IMR-90 (cell line): ENCODE measurements around the gene OR12D3. TPM values are rescaled to one million over a fixed set of nuclear protein-coding genes. Genes with fewer than 3 reads are reported as not detected.

Source experiments
- ATAC-seq: fragments of 200-7000 bp; cut with Tn5 transposase; 2 replicates; pipeline ENCODE4 v1.9.1; 2020; ENCODE audit warnings: low read depth, mild to moderate bottlenecking, moderate library complexity
- BruUV-seq: library from RNA; stranded (reverse); fragments of 400-500 nt; replicated peaks from 2 replicates; lab custom pipeline; 2021; lab: Mats Ljungman, UMichigan
- CTCF ChIA-PET: fragments of 300-600 bp; formaldehyde crosslinking; extraction: SDS; loops from one replicate; lab custom pipeline; 2021; ENCODE audit warnings: antibody characterized with exemption; lab: Yijun Ruan, JAX
- POLR2A ChIA-PET: fragments of 300-600 bp; sonication (Branson Sonifier 250); formaldehyde crosslinking; loops from one replicate; lab custom pipeline; 2022; ENCODE audit warnings: antibody characterized with exemption; ENCODE audit not compliant: unreplicated experiment; lab: Charles Lee
- DNase-seq: peaks from one replicate; pipeline ENCODE4 v3.0.0; 2013
- H2AFZ ChIP-seq: replicated peaks from 2 replicates; pipeline ENCODE3; 2013; ENCODE audit warnings: low read length, mild to moderate bottlenecking; ENCODE audit not compliant: poor library complexity
- H2AK5ac ChIP-seq: 2 replicates; pipeline ENCODE4 v1.6.1; 2013; ENCODE audit warnings: low read depth, low read length, inconsistent platforms
- H2AK9ac ChIP-seq: replicated peaks from 2 replicates; pipeline ENCODE3; 2013; ENCODE audit warnings: mild to moderate bottlenecking, low read depth, low read length, moderate library complexity; ENCODE audit not compliant: poor library complexity
- H2BK120ac ChIP-seq: 2 replicates; pipeline ENCODE4 v1.6.1; 2013; ENCODE audit warnings: low read depth, low read length, inconsistent platforms
- H2BK15ac ChIP-seq: 3 replicates; pipeline ENCODE4 v1.6.1; 2013; ENCODE audit warnings: low read depth, low read length, inconsistent platforms
- H2BK20ac ChIP-seq: 2 replicates; pipeline ENCODE4 v1.6.1; 2013; ENCODE audit warnings: low read depth, mild to moderate bottlenecking, inconsistent platforms, low read length, moderate library complexity
- H2BK5ac ChIP-seq: 2 replicates; pipeline ENCODE4 v1.6.1; 2013; ENCODE audit warnings: mild to moderate bottlenecking, low read depth, low read length, inconsistent platforms; ENCODE audit not compliant: poor library complexity, severe bottlenecking
- H3K14ac ChIP-seq: replicated peaks from 2 replicates; pipeline ENCODE4 v1.6.1; 2013; ENCODE audit warnings: low read depth, low read length, inconsistent platforms
- H3K18ac ChIP-seq: 2 replicates; pipeline ENCODE4 v1.6.1; 2013; ENCODE audit warnings: low read depth, low read length, control low read depth
- H3K23ac ChIP-seq: 2 replicates; pipeline ENCODE4 v1.6.1; 2013; ENCODE audit warnings: low read depth, low read length, inconsistent platforms
- H3K27ac ChIP-seq: 2 replicates; pipeline ENCODE4 v1.5.1; 2013; ENCODE audit warnings: mild to moderate bottlenecking, control low read depth, low read length; ENCODE audit not compliant: insufficient read depth
- H3K27me3 ChIP-seq: 2 replicates; pipeline ENCODE4 v1.6.1; 2013; ENCODE audit warnings: low read length; ENCODE audit not compliant: control insufficient read depth, insufficient read depth
- H3K36me3 ChIP-seq: 2 replicates; pipeline ENCODE4 v1.6.1; 2013; ENCODE audit warnings: low read length, mixed read lengths; ENCODE audit not compliant: control insufficient read depth, insufficient read depth
- H3K4ac ChIP-seq: 2 replicates; pipeline ENCODE4 v1.6.1; 2013; ENCODE audit warnings: low read depth, low read length, inconsistent platforms
- H3K4me1 ChIP-seq: 2 replicates; pipeline ENCODE4 v1.6.1; 2013; ENCODE audit warnings: low read length, mixed read lengths; ENCODE audit not compliant: control insufficient read depth, insufficient read depth
- H3K4me2 ChIP-seq: 2 replicates; pipeline ENCODE4 v1.6.1; 2013; ENCODE audit warnings: low read depth, mild to moderate bottlenecking, control low read depth, low read length, moderate library complexity
- H3K4me3 ChIP-seq: 2 replicates; pipeline ENCODE4 v1.5.1; 2013; ENCODE audit warnings: low read depth, mild to moderate bottlenecking, control low read depth, low read length, moderate library complexity; ENCODE audit not compliant: insufficient read depth
- H3K56ac ChIP-seq: 2 replicates; pipeline ENCODE4 v1.6.1; 2013; ENCODE audit warnings: low read length, inconsistent platforms; ENCODE audit not compliant: insufficient read depth; ENCODE audit errors: extremely low read depth
- H3K79me1 ChIP-seq, 2 experiments: 2 replicates each; pipeline ENCODE4 v1.6.1; 2013; ENCODE audit warnings: low read length in 2 of 2, inconsistent platforms in 1 of 2, low read depth in 1 of 2
- H3K9ac ChIP-seq: 2 replicates; pipeline ENCODE4 v1.6.1; 2013; ENCODE audit warnings: low read depth, low read length, control low read depth
- H3K9me1 ChIP-seq: 2 replicates; pipeline ENCODE4 v1.6.1; 2013; ENCODE audit warnings: low read length, inconsistent platforms; ENCODE audit not compliant: insufficient read depth
- H3K9me3 ChIP-seq: 2 replicates; pipeline ENCODE4 v1.6.1; 2013; ENCODE audit warnings: low read length; ENCODE audit not compliant: control insufficient read depth, insufficient read depth
- H4K20me1 ChIP-seq: 2 replicates; pipeline ENCODE4 v1.6.1; 2013; ENCODE audit warnings: low read length, inconsistent platforms; ENCODE audit not compliant: insufficient read depth
- H4K5ac ChIP-seq: 2 replicates; pipeline ENCODE4 v1.6.1; 2013; ENCODE audit warnings: mild to moderate bottlenecking, low read depth, low read length, control low read depth
- H4K8ac ChIP-seq, 2 experiments: 2 replicates each; pipeline ENCODE4 v1.6.1; 2013; ENCODE audit warnings: low read depth in 2 of 2, low read length in 2 of 2, control low read depth in 1 of 2, inconsistent platforms in 1 of 2
- H4K91ac ChIP-seq: 2 replicates; pipeline ENCODE4 v1.6.1; 2013; ENCODE audit warnings: low read depth, low read length, inconsistent platforms; ENCODE audit not compliant: insufficient read depth
- ELK1 ChIP-seq: fragments of 150-350 bp; IDR thresholded peaks from 2 replicates; pipeline ENCODE4 v1.6.1; 2016; ENCODE audit warnings: low read depth, mild to moderate bottlenecking, low read length, moderate library complexity, borderline replicate concordance
- FOS ChIP-seq: fragments of 150-350 bp; IDR thresholded peaks from 2 replicates; pipeline ENCODE4 v1.6.1; 2016; ENCODE audit warnings: low read depth, low read length
- MAFK ChIP-seq: IDR thresholded peaks from 2 replicates; pipeline ENCODE4 v1.6.1; 2012; ENCODE audit warnings: low read depth, low read length, improper control_type of control experiment
- MXI1 ChIP-seq: IDR thresholded peaks from 2 replicates; pipeline ENCODE4 v1.6.1; 2012; ENCODE audit warnings: low read depth, mild to moderate bottlenecking, low read length, moderate library complexity, borderline replicate concordance
- POLR2A ChIP-seq: IDR thresholded peaks from 2 replicates; pipeline ENCODE4 v1.6.1; 2012; ENCODE audit warnings: mild to moderate bottlenecking, low read depth, low read length
- RCOR1 ChIP-seq: IDR thresholded peaks from 2 replicates; pipeline ENCODE4 v1.6.1; 2012; ENCODE audit warnings: mild to moderate bottlenecking, low read length, improper control_type of control experiment; ENCODE audit not compliant: insufficient replicate concordance
- RFX5 ChIP-seq: IDR thresholded peaks from 2 replicates; pipeline ENCODE4 v1.8.0; 2012; ENCODE audit warnings: low read depth, mild to moderate bottlenecking, low read length, moderate library complexity
- dilution Hi-C: fragments of 300-500 bp; cut with HindIII; formaldehyde crosslinking; loops from one replicate; pipeline ENCODE4 v1.14.3; 2018; ENCODE audit warnings: low sequenced_read_pairs; ENCODE audit not compliant: unreplicated experiment
- in situ Hi-C: fragments of 300-500 bp; cut with MboI; formaldehyde crosslinking; loops from 3 replicates; pipeline ENCODE4 v1.14.3; 2019; ENCODE audit warnings: low sequenced_read_pairs, inconsistent platforms, mixed read lengths
- intact Hi-C: fragments of 100-400 bp; cut with micrococcal nuclease; formaldehyde crosslinking; loops from 2 replicates; pipeline ENCODE4 v1.10.0; 2022
- polyA plus RNA-seq, 3 experiments: library from polyadenylated mRNA; depleted of rRNA; stranded (reverse); fragments of >200 nt; gene quantifications; 2 replicates each; pipeline ENCODE4 v1.2.3, GENCODE V29; 2012; ENCODE audit warnings: low replicate concordance in 1 of 3
- total RNA-seq: library from RNA; depleted of rRNA; stranded (reverse); fragments of >200 nt; gene quantifications from 2 replicates; pipeline ENCODE4 v1.2.3, GENCODE V29; 2012

OR12D3 gene
- total and polyA plus RNA-seq, 2 of the 4 experiments (the other 2 are of a cell fraction) = not detected

- no peak within 1 kb of the TSS for H3K4me3 ChIP-seq
- ChIA-PET CTCF (no interaction called here), POLR2A (no interaction called here)
- no peak within 1 kb of the TSS for H4K5ac ChIP-seq
- DNase-seq (no peak), ATAC-seq (no peak)
- H3K9me1 ChIP-seq = no peaks in the 10 kb centered on the region
- in situ Hi-C loops (no loop called here), intact Hi-C loops (no loop called here), dilution Hi-C loops (no loop called here)
- no peak within 1 kb of the TSS for H4K8ac ChIP-seq
- H3K27me3 ChIP-seq = no peaks in the 10 kb centered on the region
- no peaks in the 10 kb centered on the region for H3K36me3 ChIP-seq
- H2BK15ac ChIP-seq = no peak within 1 kb of the TSS
- no peak within 1 kb of the TSS for H2AK5ac ChIP-seq
- no peak within 1 kb of the TSS for H3K23ac ChIP-seq
- no TSS peak for BruUV-seq
- H3K9me3 ChIP-seq = peaks cover 14% of the 10 kb centered on the region
- no peak within 1 kb of the TSS for H3K14ac ChIP-seq
- H3K27ac ChIP-seq = no peak within 1 kb of the TSS
- no peak within 1 kb of the TSS for H3K18ac ChIP-seq
- no peak within 1 kb of the TSS for H2BK120ac ChIP-seq
- no peak within 1 kb of the TSS for H3K9ac ChIP-seq
- H3K56ac ChIP-seq = no peak within 1 kb of the TSS
- H3K4me2 ChIP-seq = no peak within 1 kb of the TSS
- H2AFZ ChIP-seq = no peak within 1 kb of the TSS
- no peak within 1 kb of the TSS for H2BK5ac ChIP-seq
- H3K4ac ChIP-seq = no peak within 1 kb of the TSS
- TF ChIP-seq RFX5 (no peak), POLR2A (no peak), ELK1 (no peak), RCOR1 (no peak), MXI1 (no peak), MAFK (no peak), FOS (no peak)
- no peak within 1 kb of the TSS for H4K91ac ChIP-seq
- H4K20me1 ChIP-seq = no peaks in the 10 kb centered on the region
- no peaks in the 10 kb centered on the region for H3K4me1 ChIP-seq
- no peak within 1 kb of the TSS for H2AK9ac ChIP-seq
- no peak within 1 kb of the TSS for H2BK20ac ChIP-seq
- no peaks in the 10 kb centered on the region for H3K79me1 ChIP-seq
Measured at GRCh38 chr6:29395331-29395730, 20.2 kb upstream of the OR12D3 start, which contains the start of gene OR12D2. Gene OR12D2 (plus strand): TSS chr6:29395631. CDS start chr6:29396700, 1,069 bp downstream.
